Liver (tissue), 9 donors: Measurements from ENCODE around the gene ZSCAN12. TPM values are rescaled to one million over a fixed set of nuclear protein-coding genes. Genes with fewer than 3 reads are reported as not detected.

Experiments
- DNase-seq: peaks from one replicate; pipeline ENCODE4 v3.0.0-alpha.2; 2017; ENCODE audit warnings: low spot score
- H3K27ac ChIP-seq, 2 donors: one replicate each; pipeline ENCODE4 v1.7.0; 2013; ENCODE audit warnings: inconsistent platforms in 2 of 2, low read length in 2 of 2, control low read depth in 1 of 2, low read depth in 1 of 2, mild to moderate bottlenecking in 1 of 2
- H3K27me3 ChIP-seq, 4 donors: one replicate each; pipeline versions ENCODE4 v1.6.1 to v1.7.0; 2013; ENCODE audit warnings: low read length in 3 of 4, inconsistent platforms in 1 of 4, mild to moderate bottlenecking in 1 of 4, moderate library complexity in 1 of 4; ENCODE audit not compliant: control insufficient read depth in 4 of 4, insufficient read depth in 4 of 4
- H3K36me3 ChIP-seq, 4 donors: one replicate each; pipeline versions ENCODE4 v1.6.1 to v1.7.0; 2013; ENCODE audit warnings: low read length in 3 of 4, mild to moderate bottlenecking in 3 of 4, low read depth in 1 of 4, moderate library complexity in 1 of 4; ENCODE audit not compliant: control insufficient read depth in 4 of 4, insufficient read depth in 3 of 4
- H3K4me1 ChIP-seq, 4 donors: one replicate each; pipeline versions ENCODE4 v1.6.1 to v1.7.0; 2013; ENCODE audit warnings: low read length in 3 of 4, mild to moderate bottlenecking in 3 of 4, moderate library complexity in 1 of 4; ENCODE audit not compliant: control insufficient read depth in 4 of 4, insufficient read depth in 4 of 4
- H3K4me3 ChIP-seq, 3 donors: one replicate each; pipeline versions ENCODE4 v1.6.1 to v1.7.0; 2013; ENCODE audit warnings: low read length in 3 of 3, control low read depth in 1 of 3, low read depth in 1 of 3, mild to moderate bottlenecking in 1 of 3
- H3K9ac ChIP-seq, 2 donors: one replicate each; pipeline ENCODE4 v1.7.0; 2013; ENCODE audit warnings: low read length in 2 of 2, mild to moderate bottlenecking in 2 of 2, moderate library complexity in 2 of 2, control low read depth in 1 of 2, low read depth in 1 of 2
- H3K9me3 ChIP-seq, 4 donors: one replicate each; pipeline versions ENCODE4 v1.6.1 to v1.7.0; 2013; ENCODE audit warnings: low read length in 3 of 4; ENCODE audit not compliant: control insufficient read depth in 4 of 4
- ATF3 ChIP-seq: IDR thresholded peaks from 2 replicates; pipeline ENCODE4 v1.6.1; 2016; ENCODE audit warnings: antibody characterized with exemption
- CTCF ChIP-seq: fragments of 150-350 bp; IDR thresholded peaks from 2 replicates; pipeline ENCODE4 v1.5.1; 2017; ENCODE audit warnings: improper control_type of control experiment, low read depth, low read length; ENCODE audit not compliant: missing input control
- EGR1 ChIP-seq, 2 donors: IDR thresholded peaks; 2 replicates each; pipeline ENCODE4 v1.6.1; 2016 to 2018; ENCODE audit warnings: antibody characterized with exemption in 2 of 2, low read depth in 2 of 2
- FOXA2 ChIP-seq: IDR thresholded peaks from 2 replicates; pipeline ENCODE4 v1.6.1; 2016; ENCODE audit warnings: antibody characterized with exemption
- GABPA ChIP-seq, 2 donors: IDR thresholded peaks in 1 of 2; conservative IDR thresholded peaks in 1 of 2; 2 replicates each; pipeline ENCODE4 v1.6.1; 2016; ENCODE audit warnings: antibody characterized with exemption in 2 of 2, mild to moderate bottlenecking in 1 of 2, moderate library complexity in 1 of 2
- HNF4A ChIP-seq, 2 donors: conservative IDR thresholded peaks; 2 replicates each; pipeline ENCODE4 v1.6.1; 2016; ENCODE audit warnings: antibody characterized with exemption in 2 of 2, mild to moderate bottlenecking in 2 of 2
- HNF4G ChIP-seq: IDR thresholded peaks from 2 replicates; pipeline ENCODE4 v1.6.1; 2016; ENCODE audit warnings: antibody characterized with exemption
- JUND ChIP-seq, 2 donors: IDR thresholded peaks; 2 replicates each; pipeline ENCODE4 v1.6.1; 2016; ENCODE audit warnings: antibody characterized with exemption in 2 of 2
- NR2F2 ChIP-seq: IDR thresholded peaks from 2 replicates; pipeline ENCODE4 v1.6.1; 2016; ENCODE audit warnings: antibody characterized with exemption
- RAD21 ChIP-seq, 2 donors: IDR thresholded peaks; 2 replicates each; pipeline ENCODE4 v1.6.1; 2016; ENCODE audit warnings: antibody characterized with exemption in 2 of 2, mild to moderate bottlenecking in 2 of 2
- REST ChIP-seq: IDR thresholded peaks from 2 replicates; pipeline ENCODE4 v1.6.1; 2016; ENCODE audit warnings: antibody characterized with exemption, mild to moderate bottlenecking
- RXRA ChIP-seq, 2 donors: IDR thresholded peaks; 2 replicates each; pipeline ENCODE4 v1.6.1; 2017 to 2018; ENCODE audit warnings: antibody characterized with exemption in 2 of 2, mild to moderate bottlenecking in 1 of 2
- SP1 ChIP-seq: IDR thresholded peaks from 2 replicates; pipeline ENCODE4 v1.6.1; 2018; ENCODE audit warnings: antibody characterized with exemption, mild to moderate bottlenecking
- YY1 ChIP-seq: IDR thresholded peaks from 2 replicates; pipeline ENCODE4 v1.6.1; 2016; ENCODE audit warnings: antibody characterized with exemption, mild to moderate bottlenecking
- WGBS: extraction: QIAGEN DNeasy Blood & Tissue Kit; methylation state at CpG from one replicate; pipeline ENCODE4 v1.1.7; 2013; 5-methylcytosine and 5-hydroxymethylcytosine counted together
- polyA plus RNA-seq, 2 donors: library from polyadenylated mRNA; stranded (reverse) in 1 of 2; unstranded in 1 of 2; fragments of 200-250 nt in 1 of 2; fragments of >200 nt in 1 of 2; fragmentation: Nextera tagmentation in 1 of 2; extraction: Ambion mirVana in 1 of 2; gene quantifications; one replicate each; pipeline versions ENCODE4 v1.2.1 to v1.2.3, GENCODE V29; 2013 to 2015
- total RNA-seq, 2 donors: library from RNA; depleted of rRNA; stranded (reverse); fragments of >200 nt; gene quantifications; one replicate each; pipeline ENCODE4 v1.2.3, GENCODE V29; 2014
- TF ChIP-seq, protein P1 (sequence below): IDR thresholded peaks from 2 replicates; pipeline ENCODE4 v1.6.1; 2016; ENCODE audit warnings: antibody characterized with exemption
- donor health status: healthy.
- donor health status: healthy.
- donor health status: healthy.
- donor health status: healthy.
- donor health status: healthy.

The ZSCAN12 gene
- total and polyA plus RNA-seq, 4 donors = 0.46 to 3.9 (median 2.0) TPM

DNA sequence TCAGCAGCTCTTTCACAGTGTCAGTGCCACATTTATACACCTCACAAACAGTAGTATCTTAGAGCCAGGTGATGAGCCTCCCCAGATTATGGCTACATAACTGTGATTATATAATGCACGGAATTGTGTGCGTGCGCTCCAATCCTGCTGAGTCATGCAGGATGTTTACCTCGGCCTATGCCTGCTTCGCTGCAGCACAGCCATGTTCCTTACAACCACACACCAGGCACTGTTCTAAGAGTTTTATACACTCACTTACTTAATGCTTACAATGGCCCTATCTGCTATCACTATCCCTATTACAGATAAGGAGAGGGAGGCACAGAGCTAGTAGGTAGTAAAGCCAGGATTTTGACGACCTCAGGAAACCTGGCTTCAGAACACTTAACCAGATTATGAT lies 42.5 kb downstream of the ZSCAN12 start:
- TF ChIP-seq YY1 (no peak), FOXA2 (no peak), SP1 (no peak), REST (no peak), EGR1 (IDR thresholded peaks at IDR 0.05; ENCODE audit: low read depth in 2 of 2) (no peak), CTCF (no peak), NR2F2 (no peak), GABPA (IDR thresholded peaks at IDR 0.05 in 1 of 2, conservative IDR thresholded peaks at IDR 0.05 in 1 of 2) (no peak), JUND (IDR thresholded peaks at IDR 0.05) (no peak), HNF4G (no peak), HNF4A (conservative IDR thresholded peaks at IDR 0.05) (no peak), ATF3 (no peak)
- TF ChIP-seq, protein P1, sequence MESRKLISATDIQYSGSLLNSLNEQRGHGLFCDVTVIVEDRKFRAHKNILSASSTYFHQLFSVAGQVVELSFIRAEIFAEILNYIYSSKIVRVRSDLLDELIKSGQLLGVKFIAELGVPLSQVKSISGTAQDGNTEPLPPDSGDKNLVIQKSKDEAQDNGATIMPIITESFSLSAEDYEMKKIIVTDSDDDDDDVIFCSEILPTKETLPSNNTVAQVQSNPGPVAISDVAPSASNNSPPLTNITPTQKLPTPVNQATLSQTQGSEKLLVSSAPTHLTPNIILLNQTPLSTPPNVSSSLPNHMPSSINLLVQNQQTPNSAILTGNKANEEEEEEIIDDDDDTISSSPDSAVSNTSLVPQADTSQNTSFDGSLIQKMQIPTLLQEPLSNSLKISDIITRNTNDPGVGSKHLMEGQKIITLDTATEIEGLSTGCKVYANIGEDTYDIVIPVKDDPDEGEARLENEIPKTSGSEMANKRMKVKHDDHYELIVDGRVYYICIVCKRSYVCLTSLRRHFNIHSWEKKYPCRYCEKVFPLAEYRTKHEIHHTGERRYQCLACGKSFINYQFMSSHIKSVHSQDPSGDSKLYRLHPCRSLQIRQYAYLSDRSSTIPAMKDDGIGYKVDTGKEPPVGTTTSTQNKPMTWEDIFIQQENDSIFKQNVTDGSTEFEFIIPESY = no peak
- WGBS = 72% methylated on average over 6 of the region's 6 CpGs
- peaks cover 0 to 5% (median 2%) of the 10 kb centered on the region in 4 donors for H3K36me3 ChIP-seq
- H3K4me1 ChIP-seq = peaks cover 4 to 22% (median 17%) of the 10 kb centered on the region in 4 donors
- no peak overlapping the region for H3K4me3 ChIP-seq
- H3K27me3 ChIP-seq = no peaks in the 10 kb centered on the region
- H3K9me3 ChIP-seq = no peaks in the 10 kb centered on the region
- DNase-seq = no peak
- no peak overlapping the region for H3K27ac ChIP-seq
- no peak overlapping the region for H3K9ac ChIP-seq

GRCh38 chr6:28356666-28357020 lies 42.9 kb downstream of the ZSCAN12 start:
- H3K9me3 ChIP-seq = no peaks in the 10 kb centered on the region
- no peak for TF ChIP-seq YY1
- no peak for TF ChIP-seq RXRA (IDR thresholded peaks at IDR 0.05)
- no peak for TF ChIP-seq RAD21 (IDR thresholded peaks at IDR 0.05)
- TF ChIP-seq GABPA (IDR thresholded peaks at IDR 0.05 in 1 of 2, conservative IDR thresholded peaks at IDR 0.05 in 1 of 2) = no peak
- no peak overlapping the region for H3K4me3 ChIP-seq
- H3K27me3 ChIP-seq = no peaks in the 10 kb centered on the region
- H3K27ac ChIP-seq = peak overlapping the region in 1 of 2 donors; percentile 92
- no peak for DNase-seq
- peaks cover 4 to 22% (median 17%) of the 10 kb centered on the region in 4 donors for H3K4me1 ChIP-seq
- H3K36me3 ChIP-seq = peaks cover 0 to 3% (median 1%) of the 10 kb centered on the region in 4 donors
- no peak overlapping the region for H3K9ac ChIP-seq
- WGBS = 69% methylated on average over 7 of the region's 7 CpGs
